Neuron (in vitro differentiated cells): ENCODE measurements around the gene KIAA1549.
"Not testable (repeated sequence)": the region's sequence is repeated elsewhere in the genome, so short reads cannot be mapped to it uniquely, and the experiment has no call there.

Experiments used
- H2AFZ ChIP-seq: one replicate; pipeline ENCODE4 v1.6.1; 2013; ENCODE audit warnings: low read depth, mild to moderate bottlenecking, inconsistent platforms, low read length, moderate library complexity
- H3K27me3 ChIP-seq: one replicate; pipeline ENCODE4 v1.6.1; 2013; ENCODE audit warnings: low read length; ENCODE audit not compliant: insufficient read depth
- H3K36me3 ChIP-seq: one replicate; pipeline ENCODE4 v1.6.1; 2013; ENCODE audit warnings: low read length; ENCODE audit not compliant: insufficient read depth
- H3K4me1 ChIP-seq: one replicate; pipeline ENCODE4 v1.6.1; 2013; ENCODE audit warnings: low read length; ENCODE audit not compliant: insufficient read depth
- H3K4me3 ChIP-seq: 2 replicates; pipeline ENCODE4 v1.5.1; 2013; ENCODE audit warnings: mild to moderate bottlenecking, low read length, moderate library complexity
- H3K9me3 ChIP-seq: one replicate; pipeline ENCODE4 v1.6.1; 2013; ENCODE audit warnings: low read length

Gene KIAA1549

DNA sequence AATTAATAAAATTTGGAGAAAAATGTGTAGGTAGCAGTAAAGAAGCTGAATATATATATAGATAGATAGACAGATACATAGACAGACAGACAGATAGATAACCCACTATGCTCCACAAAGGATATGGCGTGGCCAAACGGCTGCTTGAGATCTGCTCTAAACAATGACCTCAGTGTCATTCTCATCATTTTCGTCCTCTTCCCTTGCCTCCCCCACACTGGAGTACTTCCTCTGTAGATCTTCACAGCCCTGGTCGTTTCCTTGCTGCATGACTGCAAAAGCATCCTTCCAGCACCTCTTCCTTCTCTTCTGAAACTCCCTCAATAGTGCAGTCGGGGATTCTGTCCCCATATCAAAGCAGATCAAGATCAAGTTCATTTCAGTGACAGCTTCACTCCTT, 147.6 kb downstream of the KIAA1549 start:
- Histone ChIP-seq H3K4me1 (no peaks in the 10 kb centered on the region), H3K36me3 (peaks cover 42% of the 10 kb centered on the region), H3K27me3 (no peaks in the 10 kb centered on the region), H3K4me3 (no peak overlapping the region), H3K9me3 (peaks cover 2% of the 10 kb centered on the region), H2AFZ (no peak overlapping the region)

DNA sequence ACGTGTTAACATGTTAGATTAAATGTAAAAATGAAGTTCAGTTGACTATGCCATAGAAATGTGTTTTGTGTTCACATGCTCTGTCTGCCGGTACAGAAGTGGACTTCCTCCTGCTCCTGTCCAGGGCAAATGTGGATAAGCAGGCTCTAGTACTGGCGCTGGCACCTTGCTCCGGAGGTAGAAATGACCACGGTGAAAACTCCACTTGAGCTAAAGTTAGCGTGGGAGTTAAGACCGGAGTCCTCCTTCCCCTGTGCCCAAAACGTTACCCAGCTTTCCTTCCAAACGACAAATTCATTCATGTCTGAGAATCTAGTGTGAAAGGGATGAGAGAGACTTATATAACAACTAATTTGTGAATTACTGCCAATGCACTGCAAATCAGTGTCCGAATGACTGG, 148.2 kb downstream of the KIAA1549 start:
- Histone ChIP-seq H3K4me3 (no peak overlapping the region), H2AFZ (no peak overlapping the region), H3K27me3 (no peaks in the 10 kb centered on the region), H3K9me3 (peaks cover 2% of the 10 kb centered on the region), H3K4me1 (no peaks in the 10 kb centered on the region), H3K36me3 (peaks cover 36% of the 10 kb centered on the region)

GRCh38 chr7:138829335-138829734, 151.9 kb downstream of the KIAA1549 start:
- H3K4me1 ChIP-seq: no peaks in the 10 kb centered on the region
- H2AFZ ChIP-seq: no peak overlapping the region
- peaks cover 5% of the 10 kb centered on the region for H3K9me3 ChIP-seq
- no peaks in the 10 kb centered on the region for H3K27me3 ChIP-seq
- peaks cover 1% of the 10 kb centered on the region for H3K36me3 ChIP-seq
- no peak overlapping the region for H3K4me3 ChIP-seq

DNA sequence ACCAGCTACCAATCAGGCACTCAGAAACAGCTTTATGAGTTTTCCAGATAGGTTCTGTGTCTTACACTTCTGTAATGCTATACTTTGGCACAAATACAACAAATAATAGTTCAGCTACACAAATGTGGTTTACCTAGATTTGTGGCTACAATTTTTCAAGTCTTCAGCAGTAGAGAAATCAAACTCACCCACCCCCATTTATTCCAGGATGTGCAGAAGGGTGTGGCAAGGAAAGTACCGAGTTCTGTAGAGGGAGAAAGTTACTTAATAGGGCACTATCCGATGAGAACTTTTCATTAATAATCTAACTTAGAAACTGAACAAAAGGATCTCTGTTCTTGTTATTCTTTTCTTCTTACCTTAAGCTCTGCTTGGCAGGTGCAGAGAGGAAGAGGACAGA, 152.9 kb downstream of the KIAA1549 start:
- Histone ChIP-seq H3K4me3 (no peak overlapping the region), H3K36me3 (no peaks in the 10 kb centered on the region), H3K27me3 (no peaks in the 10 kb centered on the region), H3K4me1 (no peaks in the 10 kb centered on the region), H3K9me3 (peaks cover 5% of the 10 kb centered on the region), H2AFZ (no peak overlapping the region)

GRCh38 chr7:138825049-138825721, 156.0 kb downstream of the KIAA1549 start:
- H2AFZ ChIP-seq: no peak overlapping the region

DNA sequence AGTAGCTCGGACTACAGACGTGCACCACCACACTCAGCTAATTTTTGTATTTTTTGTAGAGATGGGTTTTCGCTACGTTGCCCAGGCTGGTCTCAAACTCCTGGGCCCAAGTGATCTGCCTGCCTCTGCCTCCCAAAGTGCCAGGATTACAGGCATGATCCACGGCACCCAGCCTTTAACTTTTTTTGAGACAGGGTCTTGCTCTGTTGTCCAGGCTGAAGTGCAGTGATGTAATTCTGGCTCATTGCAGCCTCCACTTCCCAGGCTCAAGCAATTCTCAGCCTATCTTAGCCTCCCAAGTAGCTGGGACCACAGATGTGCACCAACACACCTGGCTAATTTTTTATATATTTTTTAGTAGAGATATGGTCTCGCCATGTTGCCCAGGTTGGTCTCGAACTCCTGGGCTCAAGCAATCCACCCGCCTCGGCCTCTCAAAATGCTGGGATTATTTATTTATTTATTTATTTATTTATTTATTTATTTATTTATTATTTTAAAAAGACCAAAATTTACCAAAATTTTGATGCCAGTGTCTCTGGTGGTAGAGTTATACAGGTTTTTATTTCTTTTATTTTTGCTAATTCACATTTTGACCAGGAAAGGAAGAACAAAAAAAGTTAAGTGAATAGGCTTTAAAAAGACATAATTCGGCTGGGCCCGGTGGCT, 158.2 kb downstream of the KIAA1549 start:
- Histone ChIP-seq H3K9me3 (peaks cover 5% of the 10 kb centered on the region), H3K4me1 (peaks cover 4% of the 10 kb centered on the region), H3K27me3 (no peaks in the 10 kb centered on the region), H3K36me3 (no peaks in the 10 kb centered on the region), H3K4me3 (no peak overlapping the region), H2AFZ (no peak overlapping the region)

More at GRCh38 chr7:138825049-138825721, 156.0 kb downstream of the KIAA1549 start:
- Histone ChIP-seq H3K9me3 (peaks cover 5% of the 10 kb centered on the region), H3K36me3 (no peaks in the 10 kb centered on the region), H3K4me3 (no peak overlapping the region), H3K4me1 (peaks cover 4% of the 10 kb centered on the region), H3K27me3 (no peaks in the 10 kb centered on the region)

DNA sequence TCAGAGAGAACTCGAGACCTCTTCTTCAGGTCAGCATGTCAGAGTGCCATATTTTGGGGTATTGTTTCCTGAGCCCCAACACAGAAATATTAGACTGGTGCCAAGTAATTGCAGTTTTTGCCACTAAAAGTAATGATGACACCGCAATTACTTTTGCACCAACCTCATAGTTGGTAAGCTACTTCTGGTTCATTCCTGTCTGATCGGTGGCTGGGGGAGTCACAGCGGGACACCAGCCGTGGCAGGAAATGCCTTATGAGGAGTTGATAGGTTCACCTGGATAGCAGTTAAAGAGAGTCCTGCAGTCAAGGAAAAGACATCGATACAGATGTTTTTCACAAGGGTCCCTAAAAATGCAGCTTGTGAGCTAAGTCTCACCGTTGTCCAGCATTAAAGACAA, 159.3 kb downstream of the KIAA1549 start:
- Histone ChIP-seq H3K9me3 (peaks cover 5% of the 10 kb centered on the region), H3K36me3 (no peaks in the 10 kb centered on the region), H2AFZ (no peak overlapping the region), H3K4me3 (no peak overlapping the region), H3K27me3 (no peaks in the 10 kb centered on the region), H3K4me1 (peaks cover 4% of the 10 kb centered on the region)

- Histone ChIP-seq H3K4me1 (peaks cover 4% of the 10 kb centered on the region), H3K9me3 (no peaks in the 10 kb centered on the region), H3K36me3 (no peaks in the 10 kb centered on the region), H3K27me3 (no peaks in the 10 kb centered on the region), H3K4me3 (no peak overlapping the region), H2AFZ (no peak overlapping the region)
Observed at GRCh38 chr7:138819625-138820024, 161.6 kb downstream of the KIAA1549 start.

- Histone ChIP-seq H3K9me3 (no peaks in the 10 kb centered on the region), H3K27me3 (no peaks in the 10 kb centered on the region), H3K4me1 (peaks cover 4% of the 10 kb centered on the region), H3K36me3 (no peaks in the 10 kb centered on the region), H2AFZ (no peak overlapping the region), H3K4me3 (no peak overlapping the region)
Observed at GRCh38 chr7:138816650-138817049, 164.5 kb downstream of the KIAA1549 start.

- no peaks in the 10 kb centered on the region for H3K9me3 ChIP-seq
- H2AFZ ChIP-seq: no peak overlapping the region
- no peaks in the 10 kb centered on the region for H3K4me1 ChIP-seq
- H3K4me3 ChIP-seq: no peak overlapping the region
- H3K36me3 ChIP-seq: no peaks in the 10 kb centered on the region
- H3K27me3 ChIP-seq: no peaks in the 10 kb centered on the region
Observed at GRCh38 chr7:138814816-138815332, 166.3 kb downstream of the KIAA1549 start.

DNA sequence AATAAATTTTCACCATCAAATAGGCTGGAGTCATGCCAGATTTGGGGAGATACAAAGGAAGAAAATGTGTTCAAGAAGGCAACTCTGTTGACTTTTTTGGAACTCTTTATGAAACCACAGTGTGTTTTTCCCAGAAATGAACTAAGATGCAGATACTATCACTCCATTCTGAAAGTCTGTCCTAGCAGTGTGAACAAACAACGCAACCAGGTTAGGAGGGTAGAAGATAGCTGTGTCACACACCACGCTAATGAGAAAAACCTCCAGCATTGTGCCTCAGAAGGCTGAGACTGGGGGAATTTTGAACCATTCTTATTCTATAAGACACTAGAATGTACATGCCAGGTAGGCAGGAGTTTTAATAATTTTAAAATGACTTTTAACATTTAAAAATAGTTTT, 167.2 kb downstream of the KIAA1549 start:
- H3K27me3 ChIP-seq: no peaks in the 10 kb centered on the region
- no peaks in the 10 kb centered on the region for H3K9me3 ChIP-seq
- no peaks in the 10 kb centered on the region for H3K4me1 ChIP-seq
- no peak overlapping the region for H3K4me3 ChIP-seq
- no peak overlapping the region for H2AFZ ChIP-seq
- no peaks in the 10 kb centered on the region for H3K36me3 ChIP-seq

GRCh38 chr7:138811327-138811726, 169.9 kb downstream of the KIAA1549 start:
- H3K4me3 ChIP-seq, H3K4me1 ChIP-seq, H3K27me3 ChIP-seq, H2AFZ ChIP-seq, H3K36me3 ChIP-seq, H3K9me3 ChIP-seq: not testable (repeated sequence)

GRCh38 chr7:138809346-138809745, 171.8 kb downstream of the KIAA1549 start:
- H3K4me1 ChIP-seq: no peaks in the 10 kb centered on the region
- H3K4me3 ChIP-seq: no peak overlapping the region
- H3K36me3 ChIP-seq: no peaks in the 10 kb centered on the region
- no peak overlapping the region for H2AFZ ChIP-seq
- H3K9me3 ChIP-seq: no peaks in the 10 kb centered on the region
- no peaks in the 10 kb centered on the region for H3K27me3 ChIP-seq
